Neural cell (in vitro differentiated cells): ENCODE measurements around the gene AK8. TPM values are rescaled to one million over a fixed set of nuclear protein-coding genes. Genes with fewer than 3 reads are reported as not detected.

Source experiments
- H2AFZ ChIP-seq: fragments of 200-600, 300-800 bp; sonication (generic), shearing (Covaris generic); 2 replicates; pipeline ENCODE4 v1.6.0; 2014; ENCODE audit warnings: low read depth, mild to moderate bottlenecking, antibody characterized with exemption, low read length, moderate library complexity
- H3F3A ChIP-seq: fragments of 200-600 bp; shearing (Covaris generic); 2 replicates; pipeline ENCODE4 v1.6.1; 2016; ENCODE audit warnings: mild to moderate bottlenecking, moderate library complexity, mixed read lengths, antibody characterized with exemption, low read length; ENCODE audit not compliant: insufficient read depth, poor library complexity, severe bottlenecking
- H3K27ac ChIP-seq: fragments of 200-600, 300-800 bp; sonication (generic), shearing (Covaris generic); 2 replicates; pipeline ENCODE4 v1.5.1; 2014; ENCODE audit warnings: mild to moderate bottlenecking, low read length, moderate library complexity
- H3K27me3 ChIP-seq: fragments of 300-800, 200-600 bp; sonication (generic), shearing (Covaris generic); 2 replicates; pipeline ENCODE4 v1.6.0; 2014; ENCODE audit warnings: mild to moderate bottlenecking, low read depth, low read length, moderate library complexity; ENCODE audit not compliant: insufficient read depth
- H3K36me3 ChIP-seq: fragments of 300-800, 200-600 bp; sonication (generic), shearing (Covaris generic); 2 replicates; pipeline ENCODE4 v1.5.1; 2014; ENCODE audit warnings: mild to moderate bottlenecking, antibody characterized with exemption, low read length, moderate library complexity; ENCODE audit not compliant: insufficient read depth
- H3K4me2 ChIP-seq: fragments of 300-800, 200-600 bp; sonication (generic), shearing (Covaris generic); 2 replicates; pipeline ENCODE4 v1.6.0; 2014; ENCODE audit warnings: mild to moderate bottlenecking, low read length
- H3K4me3 ChIP-seq: fragments of 300-800, 200-600 bp; sonication (generic), shearing (Covaris generic); 2 replicates; pipeline ENCODE4 v1.5.1; 2014; ENCODE audit warnings: mild to moderate bottlenecking, low read length, moderate library complexity
- H3K79me2 ChIP-seq: fragments of 200-600 bp; shearing (Covaris generic); replicated peaks from 2 replicates; pipeline ENCODE4 v1.6.0; 2014; ENCODE audit warnings: mild to moderate bottlenecking, low read length, moderate library complexity; ENCODE audit not compliant: insufficient read depth
- H3K9ac ChIP-seq: fragments of 300-800, 200-600 bp; sonication (generic), shearing (Covaris generic); 2 replicates; pipeline ENCODE4 v1.6.1; 2016; ENCODE audit warnings: mild to moderate bottlenecking, low read length, mixed read lengths
- H3K9me2 ChIP-seq: fragments of 200-600 bp; shearing (Covaris generic); 2 replicates; pipeline ENCODE4 v1.6.1; 2016; ENCODE audit warnings: mild to moderate bottlenecking, low read length, mixed read lengths; ENCODE audit not compliant: insufficient read depth
- H3K9me3 ChIP-seq: fragments of 200-600, 300-800 bp; sonication (generic), shearing (Covaris generic); 2 replicates; pipeline ENCODE4 v1.6.1; 2016; ENCODE audit warnings: mild to moderate bottlenecking, mixed run types, low read length, moderate library complexity, mixed read lengths
- H4K20me1 ChIP-seq: fragments of 200-600 bp; shearing (Covaris generic); 2 replicates; pipeline ENCODE4 v1.6.1; 2016; ENCODE audit warnings: mild to moderate bottlenecking, mixed run types; ENCODE audit not compliant: insufficient read depth
- EP300 ChIP-seq: fragments of 450-650 bp; conservative IDR thresholded peaks from 2 replicates; pipeline ENCODE4 v1.6.1; 2014; ENCODE audit warnings: antibody characterized with exemption, mild to moderate bottlenecking, moderate library complexity; ENCODE audit not compliant: poor library complexity, severe bottlenecking
- EZH2 ChIP-seq: fragments of 200-600, 300-800 bp; shearing (Covaris generic), sonication (generic); IDR thresholded peaks from 2 replicates; pipeline ENCODE4 v1.6.1; 2014; ENCODE audit warnings: antibody characterized with exemption, low read length, borderline replicate concordance, mild to moderate bottlenecking; ENCODE audit not compliant: insufficient read depth, poor library complexity, severe bottlenecking
- MXI1 ChIP-seq: fragments of 450-650 bp; conservative IDR thresholded peaks from 2 replicates; pipeline ENCODE4 v1.6.1; 2014; ENCODE audit warnings: antibody characterized with exemption, mild to moderate bottlenecking; ENCODE audit not compliant: poor library complexity, severe bottlenecking
- POLR2AphosphoS5 ChIP-seq: IDR thresholded peaks from 2 replicates; pipeline ENCODE4 v1.6.1; 2012
- RAD21 ChIP-seq: fragments of 450-650 bp; conservative IDR thresholded peaks from 2 replicates; pipeline ENCODE4 v1.6.1; 2014; ENCODE audit warnings: antibody characterized with exemption, mild to moderate bottlenecking, moderate library complexity
- SMC3 ChIP-seq: fragments of 450-650 bp; conservative IDR thresholded peaks from 2 replicates; pipeline ENCODE4 v1.6.1; 2014; ENCODE audit warnings: antibody characterized with exemption, mild to moderate bottlenecking, moderate library complexity; ENCODE audit not compliant: poor library complexity
- TAF1 ChIP-seq: IDR thresholded peaks from 2 replicates; pipeline ENCODE4 v1.6.1; 2012; ENCODE audit warnings: low read depth
- polyA plus RNA-seq: library from polyadenylated mRNA; depleted of rRNA; stranded (reverse); fragments of >200 nt; gene quantifications from 2 replicates; pipeline ENCODE4 v1.2.3, GENCODE V29; 2014
- TF ChIP-seq, protein P1 (sequence below): IDR thresholded peaks from 2 replicates; pipeline ENCODE4 v1.6.1; 2012; ENCODE audit warnings: borderline replicate concordance
- TF ChIP-seq, protein P2 (sequence below): fragments of 450-650 bp; IDR thresholded peaks from 2 replicates; pipeline ENCODE4 v1.5.1; 2014; ENCODE audit warnings: antibody characterized with exemption, mild to moderate bottlenecking, moderate library complexity; ENCODE audit not compliant: poor library complexity, severe bottlenecking

AK8 gene
- polyA plus RNA-seq, 1 donor from 2014 or later = 0.71 TPM

DNA sequence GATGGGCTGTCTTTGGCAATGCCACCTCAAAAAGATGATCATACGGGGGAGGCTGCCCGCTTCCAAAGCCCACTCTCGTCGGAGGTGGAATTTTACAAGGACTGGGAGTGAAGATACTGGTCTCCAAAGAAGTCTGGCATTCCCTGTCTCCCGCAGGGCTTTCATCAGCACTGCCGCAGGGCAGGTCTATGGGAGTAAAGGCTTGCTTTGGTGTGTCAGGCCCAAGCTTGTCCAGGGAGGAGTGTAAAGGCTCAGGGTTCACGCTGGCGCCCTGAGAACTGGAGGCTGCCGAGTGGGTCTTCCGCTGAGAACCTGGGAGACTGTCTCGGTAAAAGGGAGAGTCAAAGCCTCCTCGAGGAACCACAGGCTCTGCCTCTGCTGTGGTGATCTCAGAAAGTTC lies 27.6 kb upstream of the AK8 start:
- Histone ChIP-seq H3K4me2 (no peak overlapping the region), H3K27me3 (no peaks in the 10 kb centered on the region), H3K9me3 (no peaks in the 10 kb centered on the region), H3K9me2 (no peaks in the 10 kb centered on the region), H3F3A (no peaks in the 10 kb centered on the region), H3K4me3 (no peak overlapping the region), H4K20me1 (no peaks in the 10 kb centered on the region), H3K36me3 (peaks cover 2% of the 10 kb centered on the region), H3K9ac (no peak overlapping the region), H3K79me2 (no peaks in the 10 kb centered on the region), H3K27ac (no peak overlapping the region), H2AFZ (no peak overlapping the region)
- no peak for TF ChIP-seq TAF1
- no peak for TF ChIP-seq EZH2
- TF ChIP-seq, protein P1, sequence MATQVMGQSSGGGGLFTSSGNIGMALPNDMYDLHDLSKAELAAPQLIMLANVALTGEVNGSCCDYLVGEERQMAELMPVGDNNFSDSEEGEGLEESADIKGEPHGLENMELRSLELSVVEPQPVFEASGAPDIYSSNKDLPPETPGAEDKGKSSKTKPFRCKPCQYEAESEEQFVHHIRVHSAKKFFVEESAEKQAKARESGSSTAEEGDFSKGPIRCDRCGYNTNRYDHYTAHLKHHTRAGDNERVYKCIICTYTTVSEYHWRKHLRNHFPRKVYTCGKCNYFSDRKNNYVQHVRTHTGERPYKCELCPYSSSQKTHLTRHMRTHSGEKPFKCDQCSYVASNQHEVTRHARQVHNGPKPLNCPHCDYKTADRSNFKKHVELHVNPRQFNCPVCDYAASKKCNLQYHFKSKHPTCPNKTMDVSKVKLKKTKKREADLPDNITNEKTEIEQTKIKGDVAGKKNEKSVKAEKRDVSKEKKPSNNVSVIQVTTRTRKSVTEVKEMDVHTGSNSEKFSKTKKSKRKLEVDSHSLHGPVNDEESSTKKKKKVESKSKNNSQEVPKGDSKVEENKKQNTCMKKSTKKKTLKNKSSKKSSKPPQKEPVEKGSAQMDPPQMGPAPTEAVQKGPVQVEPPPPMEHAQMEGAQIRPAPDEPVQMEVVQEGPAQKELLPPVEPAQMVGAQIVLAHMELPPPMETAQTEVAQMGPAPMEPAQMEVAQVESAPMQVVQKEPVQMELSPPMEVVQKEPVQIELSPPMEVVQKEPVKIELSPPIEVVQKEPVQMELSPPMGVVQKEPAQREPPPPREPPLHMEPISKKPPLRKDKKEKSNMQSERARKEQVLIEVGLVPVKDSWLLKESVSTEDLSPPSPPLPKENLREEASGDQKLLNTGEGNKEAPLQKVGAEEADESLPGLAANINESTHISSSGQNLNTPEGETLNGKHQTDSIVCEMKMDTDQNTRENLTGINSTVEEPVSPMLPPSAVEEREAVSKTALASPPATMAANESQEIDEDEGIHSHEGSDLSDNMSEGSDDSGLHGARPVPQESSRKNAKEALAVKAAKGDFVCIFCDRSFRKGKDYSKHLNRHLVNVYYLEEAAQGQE = no peak
- TF ChIP-seq RAD21 = no peak
- TF ChIP-seq POLR2AphosphoS5 = no peak
- TF ChIP-seq, protein P2, sequence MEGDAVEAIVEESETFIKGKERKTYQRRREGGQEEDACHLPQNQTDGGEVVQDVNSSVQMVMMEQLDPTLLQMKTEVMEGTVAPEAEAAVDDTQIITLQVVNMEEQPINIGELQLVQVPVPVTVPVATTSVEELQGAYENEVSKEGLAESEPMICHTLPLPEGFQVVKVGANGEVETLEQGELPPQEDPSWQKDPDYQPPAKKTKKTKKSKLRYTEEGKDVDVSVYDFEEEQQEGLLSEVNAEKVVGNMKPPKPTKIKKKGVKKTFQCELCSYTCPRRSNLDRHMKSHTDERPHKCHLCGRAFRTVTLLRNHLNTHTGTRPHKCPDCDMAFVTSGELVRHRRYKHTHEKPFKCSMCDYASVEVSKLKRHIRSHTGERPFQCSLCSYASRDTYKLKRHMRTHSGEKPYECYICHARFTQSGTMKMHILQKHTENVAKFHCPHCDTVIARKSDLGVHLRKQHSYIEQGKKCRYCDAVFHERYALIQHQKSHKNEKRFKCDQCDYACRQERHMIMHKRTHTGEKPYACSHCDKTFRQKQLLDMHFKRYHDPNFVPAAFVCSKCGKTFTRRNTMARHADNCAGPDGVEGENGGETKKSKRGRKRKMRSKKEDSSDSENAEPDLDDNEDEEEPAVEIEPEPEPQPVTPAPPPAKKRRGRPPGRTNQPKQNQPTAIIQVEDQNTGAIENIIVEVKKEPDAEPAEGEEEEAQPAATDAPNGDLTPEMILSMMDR = no peak
- no peak for TF ChIP-seq SMC3
- no peak for TF ChIP-seq EP300
- TF ChIP-seq MXI1 = no peak

DNA sequence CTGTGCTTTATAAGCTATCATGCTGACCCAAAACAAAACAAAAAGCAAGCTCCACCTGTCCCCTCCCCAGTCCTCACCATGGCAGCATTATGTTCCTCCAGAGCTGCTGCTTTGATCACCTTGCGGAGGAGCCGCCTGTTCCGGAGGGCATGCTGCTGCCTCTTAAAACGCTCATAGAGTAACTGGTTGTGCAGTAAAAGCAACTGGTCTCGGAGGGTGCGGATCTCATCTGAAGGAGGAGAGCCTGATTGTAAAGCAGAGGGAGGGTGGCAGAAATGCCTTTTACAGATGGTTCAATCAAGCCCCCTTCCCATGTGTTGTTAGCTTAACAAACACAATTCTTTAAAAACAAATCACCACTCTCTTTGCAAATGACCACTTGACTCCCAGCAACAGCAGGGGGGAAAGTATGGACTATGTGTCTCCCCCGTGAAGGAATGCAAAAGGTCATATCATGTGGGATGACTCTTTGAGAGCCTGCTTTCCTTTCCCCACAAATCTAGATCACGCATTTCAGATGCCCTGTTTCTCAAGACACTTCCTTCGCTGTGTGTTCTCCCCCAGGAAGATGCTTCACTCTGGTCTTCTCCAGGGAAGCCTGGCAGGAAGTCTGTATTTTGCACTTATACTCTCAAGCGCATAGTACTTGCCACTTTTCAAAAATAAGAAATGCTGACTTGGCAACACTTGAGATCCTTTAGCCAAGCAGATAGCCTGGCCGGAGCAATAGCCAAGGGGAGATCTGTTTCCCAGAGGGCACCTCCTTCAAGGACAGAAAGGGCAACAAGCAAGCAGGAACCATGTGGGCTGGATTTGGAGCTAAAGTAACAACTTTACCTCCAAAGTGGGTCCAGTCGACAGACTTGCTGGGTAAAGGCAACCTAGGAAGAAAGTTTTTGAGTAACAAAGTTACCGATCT lies 25.7 kb upstream of the AK8 start:
- H3K4me2 ChIP-seq = no peak overlapping the region
- H3K36me3 ChIP-seq = no peaks in the 10 kb centered on the region

More for the DNA sequence above, 25.7 kb upstream of the AK8 start:
- no peak overlapping the region for H3K4me3 ChIP-seq
- H3K27me3 ChIP-seq = no peaks in the 10 kb centered on the region
- no peaks in the 10 kb centered on the region for H3K9me2 ChIP-seq
- H4K20me1 ChIP-seq = no peaks in the 10 kb centered on the region
- H3K9ac ChIP-seq = no peak overlapping the region
- no peak overlapping the region for H3K27ac ChIP-seq
- no peaks in the 10 kb centered on the region for H3F3A ChIP-seq
- H3K9me3 ChIP-seq = no peaks in the 10 kb centered on the region
- H3K79me2 ChIP-seq = no peaks in the 10 kb centered on the region
- TF ChIP-seq EZH2 (no peak), MXI1 (no peak), EP300 (no peak), RAD21 (no peak), TAF1 (no peak), POLR2AphosphoS5 (no peak), SMC3 (no peak)
- TF ChIP-seq, protein P1 = no peak
- TF ChIP-seq, protein P2 = no peak
- H2AFZ ChIP-seq = no peak overlapping the region
